Skeletal muscle tissue (tissue), 4 donors: ENCODE data around the gene NIN. TPM values are rescaled to one million over a fixed set of nuclear protein-coding genes. Genes with fewer than 3 reads are reported as not detected.

Source experiments
- H3K27ac ChIP-seq: one replicate; pipeline ENCODE4 v1.7.0; 2013; ENCODE audit warnings: mild to moderate bottlenecking, low read depth, low read length, inconsistent platforms
- H3K27me3 ChIP-seq, 3 donors: one replicate each; pipeline ENCODE4 v1.7.0; 2013; ENCODE audit warnings: low read length in 3 of 3; ENCODE audit not compliant: control insufficient read depth in 3 of 3, insufficient read depth in 3 of 3
- H3K36me3 ChIP-seq, 3 donors: one replicate each; pipeline ENCODE4 v1.7.0; 2013; ENCODE audit warnings: low read length in 3 of 3; ENCODE audit not compliant: control insufficient read depth in 3 of 3, insufficient read depth in 3 of 3
- H3K4me1 ChIP-seq, 3 donors: one replicate each; pipeline ENCODE4 v1.7.0; 2013; ENCODE audit warnings: low read length in 3 of 3, mild to moderate bottlenecking in 3 of 3; ENCODE audit not compliant: control insufficient read depth in 3 of 3, insufficient read depth in 3 of 3
- H3K4me3 ChIP-seq, 3 donors: one replicate each; pipeline ENCODE4 v1.7.0; 2013; ENCODE audit warnings: low read length in 3 of 3
- H3K9ac ChIP-seq, 3 donors: one replicate each; pipeline ENCODE4 v1.7.0; 2013; ENCODE audit warnings: low read length in 3 of 3, mild to moderate bottlenecking in 3 of 3, moderate library complexity in 2 of 3, low read depth in 1 of 3
- H3K9me3 ChIP-seq, 3 donors: one replicate each; pipeline ENCODE4 v1.7.0; 2013; ENCODE audit warnings: low read length in 3 of 3; ENCODE audit not compliant: control insufficient read depth in 3 of 3
- total RNA-seq: library from RNA; depleted of rRNA; stranded (reverse); fragments of >200 nt; gene quantifications from one replicate; pipeline ENCODE4 v1.2.3, GENCODE V29; 2014
- donor health status: Osteomylitis.

Gene NIN
- total RNA-seq, 1 donor from 2014 or later: 24.0 TPM

DNA sequence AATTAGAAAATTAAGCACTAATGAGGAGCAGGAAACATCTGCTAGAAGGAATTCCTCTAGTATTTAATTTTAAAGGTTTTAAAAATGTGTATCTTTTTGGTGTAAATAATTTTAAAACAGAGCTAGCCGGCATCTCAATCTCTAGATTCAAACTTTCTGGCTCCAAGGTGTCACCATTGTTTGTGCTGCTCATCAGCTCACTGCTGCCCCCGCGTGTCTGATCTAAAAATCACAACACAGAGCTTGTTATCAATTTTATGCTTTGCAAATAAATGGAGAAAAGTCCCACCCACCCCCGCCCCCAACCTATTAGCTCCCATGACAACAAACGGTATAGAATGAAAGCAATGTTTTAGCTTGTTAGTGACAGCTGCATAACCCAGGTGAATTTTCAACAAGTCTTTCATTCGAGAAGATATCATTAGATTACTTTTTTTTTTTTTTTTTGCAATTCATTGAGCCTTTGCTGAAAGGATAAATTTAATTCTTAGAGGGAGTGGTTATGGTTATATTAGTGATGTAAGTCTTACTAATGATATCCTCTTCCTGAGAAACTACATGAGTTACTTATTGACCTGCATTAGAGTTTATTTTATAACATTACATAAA, 29.6 kb upstream of the NIN start:
- Histone ChIP-seq H3K9ac (peak overlapping the region; percentile 71 to 77 (median 72)), H3K36me3 (no peaks in the 10 kb centered on the region), H3K27ac (peak overlapping the region; percentile 76), H3K4me1 (peaks cover 9 to 14% (median 10%) of the 10 kb centered on the region in 3 donors), H3K4me3 (peak overlapping the region; percentile 82 to 85 (median 84)), H3K9me3 (no peaks in the 10 kb centered on the region), H3K27me3 (no peaks in the 10 kb centered on the region)

- Histone ChIP-seq H3K27ac (peak overlapping the region; percentile 76), H3K27me3 (no peaks in the 10 kb centered on the region), H3K9ac (peak overlapping the region; percentile 72 to 77 (median 73)), H3K9me3 (no peaks in the 10 kb centered on the region), H3K4me1 (peaks cover 9 to 14% (median 10%) of the 10 kb centered on the region in 3 donors), H3K36me3 (no peaks in the 10 kb centered on the region), H3K4me3 (peak overlapping the region; percentile 82 to 85 (median 84))
Measured at GRCh38 chr14:50859296-50859624, 28.3 kb upstream of the NIN start.

- H3K27ac ChIP-seq: no peak overlapping the region
- H3K9ac ChIP-seq: no peak overlapping the region
- no peaks in the 10 kb centered on the region for H3K27me3 ChIP-seq
- no peaks in the 10 kb centered on the region for H3K36me3 ChIP-seq
- H3K9me3 ChIP-seq: no peaks in the 10 kb centered on the region
- H3K4me1 ChIP-seq: peaks cover 8 to 14% (median 9%) of the 10 kb centered on the region in 3 donors
- no peak overlapping the region for H3K4me3 ChIP-seq
Measured at GRCh38 chr14:50856660-50857059, 25.7 kb upstream of the NIN start.

GRCh38 chr14:50855558-50855957, 24.6 kb upstream of the NIN start:
- Histone ChIP-seq H3K4me1 (peaks cover 8 to 14% (median 9%) of the 10 kb centered on the region in 3 donors), H3K9ac (no peak overlapping the region), H3K36me3 (no peaks in the 10 kb centered on the region), H3K4me3 (no peak overlapping the region), H3K27me3 (no peaks in the 10 kb centered on the region), H3K27ac (no peak overlapping the region), H3K9me3 (no peaks in the 10 kb centered on the region)

DNA sequence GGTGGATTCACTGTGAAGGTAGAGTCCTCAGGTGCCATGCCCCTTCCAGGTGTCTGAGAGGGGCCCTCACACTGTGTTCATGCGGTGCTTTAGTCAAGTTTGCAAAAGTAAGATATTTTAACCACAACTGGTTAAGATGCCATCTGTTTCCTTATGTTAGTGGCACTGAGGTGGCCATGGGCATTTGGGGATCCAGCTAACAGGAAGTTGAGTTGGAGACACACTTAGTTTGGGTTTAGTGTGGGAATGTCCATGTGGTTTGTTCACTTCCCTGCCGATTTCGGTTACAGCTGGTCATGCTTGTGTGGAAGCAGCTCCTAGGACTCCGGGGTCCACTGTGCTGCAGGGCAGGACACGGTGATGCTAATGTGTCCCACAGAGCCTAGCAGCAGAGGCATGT, 23.6 kb upstream of the NIN start:
- H3K9ac ChIP-seq: no peak overlapping the region
- H3K9me3 ChIP-seq: no peaks in the 10 kb centered on the region
- H3K4me1 ChIP-seq: peaks cover 5 to 10% (median 5%) of the 10 kb centered on the region in 3 donors
- no peak overlapping the region for H3K27ac ChIP-seq
- H3K27me3 ChIP-seq: no peaks in the 10 kb centered on the region
- H3K36me3 ChIP-seq: no peaks in the 10 kb centered on the region
- H3K4me3 ChIP-seq: no peak overlapping the region

DNA sequence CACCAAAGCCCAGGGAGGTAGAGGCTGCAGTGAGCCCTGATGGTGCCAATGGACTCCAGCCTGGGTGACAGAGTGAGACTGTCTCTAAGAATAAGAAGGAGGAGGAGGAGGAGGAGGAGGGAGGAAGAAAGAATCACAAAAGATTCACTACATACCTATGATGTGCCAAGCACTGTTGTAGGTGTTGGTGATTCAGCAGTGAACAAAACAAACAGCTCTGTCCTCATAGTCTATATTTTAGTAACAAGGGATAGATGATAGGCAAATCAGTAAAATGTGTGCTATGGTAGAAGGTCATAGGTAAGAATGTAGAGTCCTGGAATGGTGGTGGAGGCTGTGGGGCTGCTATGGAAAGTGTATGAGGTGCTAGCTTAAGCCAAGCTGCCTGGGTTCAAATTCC, 22.9 kb upstream of the NIN start:
- no peak overlapping the region for H3K4me3 ChIP-seq
- no peak overlapping the region for H3K9ac ChIP-seq
- peaks cover 0 to under 1% (median 0%) of the 10 kb centered on the region in 3 donors for H3K27me3 ChIP-seq
- no peaks in the 10 kb centered on the region for H3K36me3 ChIP-seq
- H3K9me3 ChIP-seq: no peaks in the 10 kb centered on the region
- no peak overlapping the region for H3K27ac ChIP-seq
- H3K4me1 ChIP-seq: peaks cover 0 to 5% (median 0%) of the 10 kb centered on the region in 3 donors

GRCh38 chr14:50846226-50846880, 15.4 kb upstream of the NIN start:
- Histone ChIP-seq H3K36me3 (no peaks in the 10 kb centered on the region), H3K27ac (no peak overlapping the region), H3K27me3 (peaks cover 0 to 4% (median 0%) of the 10 kb centered on the region in 3 donors), H3K4me3 (no peak overlapping the region), H3K4me1 (no peaks in the 10 kb centered on the region), H3K9ac (no peak overlapping the region), H3K9me3 (no peaks in the 10 kb centered on the region)

DNA sequence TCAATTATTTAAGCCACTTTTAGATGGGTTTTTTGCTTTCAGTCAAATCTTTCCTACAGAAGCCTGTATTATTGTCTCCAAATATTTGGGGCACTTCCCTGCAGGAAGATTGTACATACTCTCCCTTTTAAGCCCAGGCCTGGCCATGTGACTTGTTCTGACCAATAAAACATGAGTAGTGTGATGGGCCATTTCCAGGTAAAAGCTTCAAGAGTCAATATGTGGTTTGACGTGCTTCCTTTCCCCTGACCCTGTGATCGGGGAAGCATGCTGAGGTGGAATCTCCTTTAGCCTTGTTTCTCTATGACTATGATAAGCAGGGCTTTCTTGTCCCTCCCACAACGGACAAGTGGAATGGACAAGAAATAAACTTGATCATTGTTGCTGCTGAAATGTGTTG, 14.2 kb upstream of the NIN start:
- Histone ChIP-seq H3K4me1 (no peaks in the 10 kb centered on the region), H3K9ac (no peak overlapping the region)

DNA sequence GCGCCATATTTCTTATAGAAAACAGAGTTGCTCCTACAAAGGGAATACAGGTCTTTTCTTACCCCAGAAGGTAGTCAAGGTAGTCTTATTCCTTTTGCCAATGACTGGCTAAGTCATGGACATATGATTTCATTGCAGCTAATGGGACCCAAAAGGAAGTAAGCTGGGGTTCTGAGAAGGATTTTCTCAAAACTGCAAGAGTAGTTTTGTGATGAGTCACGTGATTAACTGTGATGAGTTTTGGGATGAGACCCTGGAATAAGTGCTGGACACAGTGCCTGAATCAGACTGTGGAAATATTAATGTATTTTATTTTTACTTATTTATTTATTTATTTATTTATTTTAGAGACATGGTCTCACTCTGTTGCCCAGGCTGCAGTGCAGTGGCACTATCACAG, 13.4 kb upstream of the NIN start:
- Histone ChIP-seq H3K36me3 (no peaks in the 10 kb centered on the region), H3K27me3 (peaks cover 0 to 4% (median 0%) of the 10 kb centered on the region in 3 donors), H3K4me3 (no peak overlapping the region), H3K9ac (no peak overlapping the region), H3K27ac (no peak overlapping the region), H3K4me1 (no peaks in the 10 kb centered on the region), H3K9me3 (no peaks in the 10 kb centered on the region)

More for the DNA sequence above, 14.2 kb upstream of the NIN start:
- no peaks in the 10 kb centered on the region for H3K36me3 ChIP-seq
- no peaks in the 10 kb centered on the region for H3K9me3 ChIP-seq
- H3K27me3 ChIP-seq: peaks cover 0 to 4% (median 0%) of the 10 kb centered on the region in 3 donors
- H3K4me3 ChIP-seq: no peak overlapping the region
- H3K27ac ChIP-seq: no peak overlapping the region

DNA sequence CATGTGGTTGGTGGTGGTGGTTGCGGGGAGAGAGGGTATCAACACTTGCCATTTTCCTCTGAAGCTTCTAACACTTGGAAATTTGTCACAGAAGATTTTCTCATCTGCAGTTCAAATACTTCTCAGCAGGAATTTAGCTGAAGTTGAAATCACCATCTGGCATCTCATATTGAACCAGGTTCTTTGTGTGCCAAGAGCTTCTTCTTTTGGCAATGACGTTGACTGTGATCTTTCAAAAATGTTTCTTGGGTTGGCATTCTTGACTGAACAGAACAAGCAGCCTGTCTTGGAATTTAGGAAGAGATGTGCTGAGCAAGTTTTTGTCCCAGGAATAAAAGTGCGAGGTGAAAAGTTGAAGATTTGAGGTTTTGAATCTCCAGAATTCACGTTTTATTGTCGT, 8.7 kb upstream of the NIN start:
- Histone ChIP-seq H3K9me3 (no peaks in the 10 kb centered on the region), H3K27ac (no peak overlapping the region), H3K36me3 (no peaks in the 10 kb centered on the region), H3K9ac (no peak overlapping the region), H3K27me3 (peaks cover 2 to 4% (median 2%) of the 10 kb centered on the region in 3 donors), H3K4me1 (no peaks in the 10 kb centered on the region), H3K4me3 (no peak overlapping the region)
